Mesendoderm (in vitro differentiated cells): ENCODE measurements around the gene SCGB1D4. TPM values are rescaled to one million over a fixed set of nuclear protein-coding genes. Genes with fewer than 3 reads are reported as not detected.
"Not testable (repeated sequence)": the region's sequence is repeated elsewhere in the genome, so short reads cannot be mapped to it uniquely, and the experiment has no call there.

ENCODE experiments used
- DNase-seq: peaks from one replicate; pipeline ENCODE4 v3.0.0; 2013
- H2AK5ac ChIP-seq: 2 replicates; pipeline ENCODE4 v1.6.1; 2013; ENCODE audit warnings: low read length, inconsistent platforms
- H2BK120ac ChIP-seq: 2 replicates; pipeline ENCODE4 v1.6.1; 2013; ENCODE audit warnings: low read depth, mild to moderate bottlenecking, low read length, moderate library complexity, mixed read lengths
- H2BK15ac ChIP-seq: replicated peaks from 2 replicates; pipeline ENCODE4 v1.6.1; 2013; ENCODE audit warnings: low read depth, mild to moderate bottlenecking, moderate library complexity
- H2BK5ac ChIP-seq: 2 replicates; pipeline ENCODE4 v1.6.1; 2013; ENCODE audit warnings: low read length, inconsistent platforms
- H3K18ac ChIP-seq: 2 replicates; pipeline ENCODE4 v1.6.1; 2013; ENCODE audit warnings: mild to moderate bottlenecking, low read length, mixed read lengths
- H3K23ac ChIP-seq: one replicate; pipeline ENCODE4 v1.6.1; 2013; ENCODE audit warnings: low read length
- H3K27ac ChIP-seq: 2 replicates; pipeline ENCODE4 v1.5.1; 2013; ENCODE audit warnings: low read depth, mild to moderate bottlenecking, inconsistent platforms, low read length, moderate library complexity
- H3K27me3 ChIP-seq: 2 replicates; pipeline ENCODE4 v1.6.1; 2013; ENCODE audit warnings: low read length, control low read depth, mild to moderate bottlenecking, inconsistent platforms; ENCODE audit not compliant: insufficient read depth, poor library complexity
- H3K36me3 ChIP-seq: 2 replicates; pipeline ENCODE4 v1.6.1; 2013; ENCODE audit warnings: low read length, inconsistent platforms; ENCODE audit not compliant: control insufficient read depth, insufficient read depth
- H3K4ac ChIP-seq: one replicate; pipeline ENCODE4 v1.6.1; 2013; ENCODE audit warnings: low read depth, mild to moderate bottlenecking, low read length, moderate library complexity
- H3K4me1 ChIP-seq: 2 replicates; pipeline ENCODE4 v1.6.1; 2013; ENCODE audit warnings: low read depth, low read length, inconsistent platforms; ENCODE audit not compliant: control insufficient read depth
- H3K4me2 ChIP-seq: 2 replicates; pipeline ENCODE4 v1.6.1; 2013; ENCODE audit warnings: low read length
- H3K4me3 ChIP-seq: 2 replicates; pipeline ENCODE4 v1.5.1; 2013; ENCODE audit warnings: mild to moderate bottlenecking, low read length
- H3K56ac ChIP-seq: one replicate; pipeline ENCODE4 v1.6.1; 2013; ENCODE audit warnings: low read length
- H3K79me1 ChIP-seq: 2 replicates; pipeline ENCODE4 v1.6.1; 2013; ENCODE audit warnings: low read length, inconsistent platforms
- H3K79me2 ChIP-seq: 2 replicates; pipeline ENCODE4 v1.6.1; 2013; ENCODE audit warnings: mild to moderate bottlenecking, low read length; ENCODE audit not compliant: control insufficient read depth, insufficient read depth
- H3K9ac ChIP-seq: 2 replicates; pipeline ENCODE4 v1.6.1; 2013; ENCODE audit warnings: low read length, inconsistent platforms
- H4K5ac ChIP-seq: one replicate; pipeline ENCODE4 v1.6.1; 2013; ENCODE audit warnings: low read length
- H4K8ac ChIP-seq: one replicate; pipeline ENCODE4 v1.6.1; 2013; ENCODE audit warnings: low read depth, mild to moderate bottlenecking, control low read depth, low read length, moderate library complexity
- whole genome bisulfite sequencing: extraction: QIAGEN DNeasy Blood & Tissue Kit; methylation state at CpG from one replicate; pipeline ENCODE4 v1.1.7; 2013; ENCODE audit warnings: low lambda C conversion rate, missing lambda C conversion rate; ENCODE audit not compliant: insufficient coverage; ENCODE audit errors: extremely low coverage; 5-methylcytosine and 5-hydroxymethylcytosine counted together
- polyA plus RNA-seq, 2 experiments: library from polyadenylated mRNA; stranded (reverse); fragments of 200-250 nt; gene quantifications; one replicate each; pipeline ENCODE4 v1.2.3, GENCODE V29; 2013

SCGB1D4 gene
- polyA plus RNA-seq (2013, experiment 1 of 2) = not detected
- not detected for polyA plus RNA-seq (2013, experiment 2 of 2)

GRCh38 chr11:62298975-62299374 is at the start of gene SCGB1D4:
Gene SCGB1D4, minus strand, starts transcription at chr11:62299075. Its CDS starts 65 bp downstream, at chr11:62299010.
- Histone ChIP-seq H2AK5ac (no peak within 1 kb of the TSS), H3K18ac (no peak within 1 kb of the TSS), H3K4me1 (no peaks in the 10 kb centered on the region), H3K36me3 (no peaks in the 10 kb centered on the region), H3K27me3 (no peaks in the 10 kb centered on the region), H2BK5ac (no peak within 1 kb of the TSS), H2BK15ac (no peak within 1 kb of the TSS), H3K4me3 (no peak within 1 kb of the TSS), H3K27ac (no peak within 1 kb of the TSS), H3K4ac (no peak within 1 kb of the TSS), H2BK120ac (no peak within 1 kb of the TSS), H3K4me2 (no peak within 1 kb of the TSS), H3K79me2 (no peaks in the 10 kb centered on the region), H3K56ac (no peak within 1 kb of the TSS), H4K8ac (no peak within 1 kb of the TSS), H4K5ac (no peak within 1 kb of the TSS), H3K79me1 (no peaks in the 10 kb centered on the region), H3K23ac (no peak within 1 kb of the TSS), H3K9ac (no peak within 1 kb of the TSS)
- WGBS = no CpG with 5 or more reads among the region's 7 CpGs
- DNase-seq = no peak

DNA sequence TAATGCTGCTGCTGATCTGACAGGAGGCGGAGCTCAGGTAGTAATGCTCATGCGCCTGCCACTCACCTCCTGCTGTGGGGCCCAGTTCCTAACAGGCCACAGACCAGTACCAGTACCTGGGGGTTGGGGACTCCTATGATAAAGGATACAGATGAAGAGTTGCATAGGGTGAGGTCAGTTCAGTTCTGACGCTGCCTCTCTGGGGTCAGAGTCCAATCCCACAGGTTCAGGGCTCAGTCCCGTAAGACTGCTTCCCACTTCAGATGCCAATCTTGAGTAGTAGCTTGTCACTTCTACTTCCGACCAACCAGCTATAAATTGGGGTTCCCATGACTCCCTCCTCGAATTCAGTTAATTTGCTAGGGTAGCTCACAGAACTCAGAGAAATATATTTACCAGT is 47.0 kb upstream of the SCGB1D4 start:
- Histone ChIP-seq H3K4me3 (no peak overlapping the region), H2BK5ac (no peak overlapping the region), H3K56ac (no peak overlapping the region), H2BK15ac (no peak overlapping the region), H3K36me3 (no peaks in the 10 kb centered on the region), H2BK120ac (no peak overlapping the region), H3K79me2 (no peaks in the 10 kb centered on the region), H4K5ac (no peak overlapping the region), H3K4me1 (no peaks in the 10 kb centered on the region), H3K79me1 (no peaks in the 10 kb centered on the region), H3K4ac (no peak overlapping the region), H2AK5ac (no peak overlapping the region), H3K27me3 (no peaks in the 10 kb centered on the region), H3K27ac (no peak overlapping the region), H3K23ac (no peak overlapping the region), H3K4me2 (no peak overlapping the region), H3K18ac (no peak overlapping the region), H4K8ac (no peak overlapping the region), H3K9ac (no peak overlapping the region)
- no CpG with 5 or more reads among the region's 6 CpGs for WGBS
- DNase-seq = no peak

- no peaks in the 10 kb centered on the region for H3K79me2 ChIP-seq
- no peak overlapping the region for H4K5ac ChIP-seq
- no peak overlapping the region for H2BK15ac ChIP-seq
- H3K27ac ChIP-seq = no peak overlapping the region
- H3K18ac ChIP-seq = no peak overlapping the region
- H2AK5ac ChIP-seq = no peak overlapping the region
- no peak overlapping the region for H3K4me2 ChIP-seq
- H3K4me1 ChIP-seq = no peaks in the 10 kb centered on the region
- no peak overlapping the region for H4K8ac ChIP-seq
- DNase-seq = no peak
- no peaks in the 10 kb centered on the region for H3K36me3 ChIP-seq
- H3K27me3 ChIP-seq = no peaks in the 10 kb centered on the region
- H3K79me1 ChIP-seq = no peaks in the 10 kb centered on the region
- no peak overlapping the region for H3K4me3 ChIP-seq
- no peak overlapping the region for H2BK5ac ChIP-seq
- WGBS = no CpG with 5 or more reads among the region's 1 CpG
- no peak overlapping the region for H3K56ac ChIP-seq
- H2BK120ac ChIP-seq = no peak overlapping the region
- H3K9ac ChIP-seq = no peak overlapping the region
- H3K23ac ChIP-seq = no peak overlapping the region
- no peak overlapping the region for H3K4ac ChIP-seq
Observed at GRCh38 chr11:62344210-62344609, 45.3 kb upstream of the SCGB1D4 start.

DNA sequence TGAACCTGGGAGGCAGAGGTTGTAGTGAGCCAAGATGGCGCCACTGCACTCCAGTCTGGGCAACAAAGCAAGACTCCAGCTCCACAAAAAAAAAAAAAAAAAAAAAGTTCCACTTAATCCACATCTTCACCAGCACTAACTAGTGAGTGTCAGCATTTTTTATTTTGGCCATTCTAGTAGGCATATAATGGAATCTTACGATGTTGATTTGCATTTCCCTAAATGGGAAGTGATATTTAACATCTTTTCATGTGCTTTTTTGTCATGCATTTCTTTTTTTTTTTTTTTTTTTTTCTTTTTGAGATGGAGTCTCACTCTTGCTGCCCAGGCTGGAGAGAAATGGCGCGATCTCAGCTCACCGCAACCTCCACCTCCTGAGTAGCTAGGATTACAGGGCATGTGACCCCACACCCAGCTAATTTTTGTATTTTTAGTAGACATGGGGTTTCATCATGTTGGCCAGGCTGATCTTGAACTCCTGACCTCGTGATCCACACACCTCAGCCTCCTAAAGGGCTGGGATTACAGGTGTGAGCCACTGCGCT is 44.8 kb upstream of the SCGB1D4 start:
- H2BK15ac ChIP-seq, H3K4me2 ChIP-seq, H3K79me1 ChIP-seq, H3K18ac ChIP-seq, H4K8ac ChIP-seq, H4K5ac ChIP-seq, H3K4me1 ChIP-seq, DNase-seq, H3K36me3 ChIP-seq, H2BK120ac ChIP-seq, H2BK5ac ChIP-seq, H3K9ac ChIP-seq, H3K56ac ChIP-seq, H3K27me3 ChIP-seq, H3K23ac ChIP-seq, H3K79me2 ChIP-seq, H3K4ac ChIP-seq, H3K27ac ChIP-seq, H3K4me3 ChIP-seq, H2AK5ac ChIP-seq: not testable (repeated sequence)
- WGBS = no CpG with 5 or more reads among the region's 7 CpGs

GRCh38 chr11:62341588-62341987 is 42.7 kb upstream of the SCGB1D4 start:
- no peak overlapping the region for H3K4me3 ChIP-seq
- H2AK5ac ChIP-seq = no peak overlapping the region
- no CpG with 5 or more reads among the region's 4 CpGs for WGBS

DNA sequence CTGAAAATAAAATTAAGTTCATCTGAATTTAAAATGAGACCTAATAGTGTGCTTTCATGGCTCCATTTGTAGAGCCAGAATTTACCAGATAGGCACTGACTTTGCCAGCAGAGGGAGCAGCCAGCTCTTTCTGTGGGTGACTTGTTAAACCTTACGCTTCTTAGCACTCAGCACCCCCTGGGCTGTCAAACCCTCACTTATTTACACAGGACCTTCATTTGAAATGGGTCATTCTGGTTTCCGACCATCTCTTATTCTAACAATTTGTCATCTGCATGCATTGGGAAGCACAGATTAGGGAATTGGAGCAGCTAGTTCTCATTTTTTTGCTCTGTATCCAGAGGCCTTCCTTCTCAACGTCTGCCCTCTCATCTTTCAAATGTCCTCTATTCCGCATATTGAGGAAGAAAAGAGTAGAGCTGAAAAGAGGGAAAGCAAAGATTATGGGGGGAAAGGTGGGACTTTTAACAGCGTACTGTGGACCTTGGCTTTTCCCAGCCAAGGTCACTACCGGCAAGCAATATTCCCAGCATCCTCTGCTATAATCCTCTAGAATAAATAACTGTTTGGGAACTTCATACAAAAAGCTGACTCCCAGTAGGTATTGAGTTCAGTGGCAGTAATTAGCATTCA is 41.5 kb upstream of the SCGB1D4 start:
- peak; percentile 69 for DNase-seq
- H3K36me3 ChIP-seq = no peaks in the 10 kb centered on the region
- no peaks in the 10 kb centered on the region for H3K79me2 ChIP-seq
- H3K79me1 ChIP-seq = no peaks in the 10 kb centered on the region
- no peak overlapping the region for H3K27ac ChIP-seq
- no peak overlapping the region for H3K4me2 ChIP-seq
- no peak overlapping the region for H3K4me3 ChIP-seq
- H2BK5ac ChIP-seq = no peak overlapping the region
- H3K56ac ChIP-seq = no peak overlapping the region
- no peak overlapping the region for H3K4ac ChIP-seq
- no peaks in the 10 kb centered on the region for H3K27me3 ChIP-seq
- H2AK5ac ChIP-seq = no peak overlapping the region
- H4K8ac ChIP-seq = no peak overlapping the region
- no peaks in the 10 kb centered on the region for H3K4me1 ChIP-seq
- H4K5ac ChIP-seq = no peak overlapping the region
- WGBS = no CpG with 5 or more reads among the region's 6 CpGs
- H2BK15ac ChIP-seq = no peak overlapping the region
- H3K18ac ChIP-seq = no peak overlapping the region
- H3K9ac ChIP-seq = no peak overlapping the region
- H2BK120ac ChIP-seq = no peak overlapping the region
- no peak overlapping the region for H3K23ac ChIP-seq

More at GRCh38 chr11:62341588-62341987, 42.7 kb upstream of the SCGB1D4 start:
- H2BK5ac ChIP-seq = no peak overlapping the region
- no peak overlapping the region for H4K5ac ChIP-seq
- no peak overlapping the region for H2BK15ac ChIP-seq
- no peaks in the 10 kb centered on the region for H3K79me1 ChIP-seq
- no peak overlapping the region for H3K56ac ChIP-seq
- H3K4me1 ChIP-seq = no peaks in the 10 kb centered on the region
- H3K4ac ChIP-seq = no peak overlapping the region
- no peak overlapping the region for H3K9ac ChIP-seq
- no peak overlapping the region for H3K4me2 ChIP-seq
- no peak overlapping the region for H3K23ac ChIP-seq
- no peak overlapping the region for H4K8ac ChIP-seq
- no peak overlapping the region for H3K27ac ChIP-seq
- no peaks in the 10 kb centered on the region for H3K36me3 ChIP-seq
- H3K79me2 ChIP-seq = no peaks in the 10 kb centered on the region
- H3K27me3 ChIP-seq = no peaks in the 10 kb centered on the region
- DNase-seq = no peak
- no peak overlapping the region for H3K18ac ChIP-seq
- H2BK120ac ChIP-seq = no peak overlapping the region
